ENCODE measurements around the gene PRPF18. TPM values are rescaled to one million over a fixed set of nuclear protein-coding genes. Genes with fewer than 3 reads are reported as not detected.

PRPF18 gene
- total RNA-seq, 1 experiment from 2014 or later, result 10.2 TPM

DNA sequence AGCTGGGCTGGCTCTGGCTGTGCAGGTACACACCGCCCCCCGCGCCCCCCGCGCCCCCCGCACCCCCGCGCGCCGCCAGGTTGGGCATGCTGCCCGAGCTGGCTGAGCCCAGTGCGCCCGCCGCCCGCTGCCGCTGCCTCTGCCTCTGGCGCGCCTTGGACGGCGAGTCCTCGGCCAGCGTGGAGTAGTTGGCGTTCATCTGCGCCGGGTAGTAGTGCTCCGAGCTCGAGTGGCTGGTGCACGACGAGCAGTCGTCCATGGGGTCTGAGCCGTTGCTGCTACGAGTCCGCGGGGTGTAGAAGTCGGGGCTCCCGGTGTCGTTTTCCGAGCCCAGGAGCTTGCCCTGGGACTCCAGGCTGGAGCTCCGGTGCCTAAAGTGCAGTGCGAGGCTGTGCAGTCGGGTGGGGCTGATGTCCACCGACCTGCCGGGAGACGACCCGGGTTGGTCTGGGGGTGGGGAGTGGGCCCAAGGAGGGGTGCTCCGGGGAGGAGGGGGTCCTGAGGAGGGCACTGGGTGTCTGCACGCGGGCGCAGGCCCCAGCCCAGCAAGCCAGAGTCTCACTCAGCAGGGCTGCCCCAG, 70.4 kb downstream of the PRPF18 start:
- no peaks in the 10 kb centered on the region for H3K27me3 ChIP-seq (ENCODE audit: low read length)
- ChIA-PET POLR2A (ENCODE audit: unreplicated experiment) (interaction anchor here (0.6 kb wide), 1 partner anchor 24 kb away, joined by 7 read pairs; no protein-coding TSS in a partner anchor), CTCF (interaction anchor here (0.6 kb wide), 1 partner anchor 352 kb away, joined by 12 read pairs; no protein-coding TSS in a partner anchor)
- peaks cover 4% of the 10 kb centered on the region; the same call in 1 of the 2 replicates for H3K36me3 ChIP-seq (ENCODE audit: low read depth, low read length)
- no peaks in the 10 kb centered on the region for H4K20me1 ChIP-seq (ENCODE audit: low read length)
- DNase-seq (no peak), ATAC-seq (no peak)
- H3K9me2 ChIP-seq (replicated peaks; ENCODE audit: low read length), result no peaks in the 10 kb centered on the region
- intact Hi-C loops (cut with micrococcal nuclease), result loop anchor here (5.0 kb wide), 1 partner anchor 185 kb away; no protein-coding TSS in a partner anchor
- no peak overlapping the region for H3K4me2 ChIP-seq (ENCODE audit: low read length)
- H3K4me1 ChIP-seq (ENCODE audit: insufficient read depth, low read length), result peaks cover under 1% of the 10 kb centered on the region; the same call in 1 of the 2 replicates
- H3K9ac ChIP-seq (ENCODE audit: low read length), result no peak overlapping the region
- no TSS peak for BruUV-seq (replicated peaks)
- no peak overlapping the region for H2AFZ ChIP-seq (ENCODE audit: low read length)
- no peak overlapping the region for H3K27ac ChIP-seq (ENCODE audit: low read length)
- H3K4me3 ChIP-seq (ENCODE audit: low read length), result no peak overlapping the region
- H3K79me2 ChIP-seq (ENCODE audit: low read length), result no peaks in the 10 kb centered on the region
- no peaks in the 10 kb centered on the region for H3K9me3 ChIP-seq (ENCODE audit: low read length)
- no peak for TF ChIP-seq CTCF (conservative IDR thresholded peaks at IDR 0.05; ENCODE audit: low read depth, low read length)
- H3F3A ChIP-seq (ENCODE audit: low read length, unreplicated experiment), result no peaks in the 10 kb centered on the region

DNA sequence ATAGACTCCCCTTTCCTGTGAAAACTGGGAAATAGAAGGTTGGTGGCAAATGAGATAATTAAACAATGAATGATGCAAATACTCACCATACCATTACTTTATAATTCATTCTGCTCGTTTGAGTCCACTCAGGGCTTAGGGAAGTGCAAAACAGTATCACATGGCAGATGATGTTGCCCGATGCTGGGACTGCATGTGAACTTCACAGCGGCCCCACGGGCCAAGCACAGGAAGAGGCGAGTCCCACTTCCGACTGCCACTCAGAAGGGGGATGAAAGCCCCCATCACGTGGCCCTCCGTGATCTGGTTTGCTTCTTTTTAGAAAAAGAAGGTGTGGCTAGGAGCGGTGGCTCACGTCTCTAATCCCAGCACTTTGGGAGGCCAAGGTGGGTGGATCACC, 71.5 kb downstream of the PRPF18 start:
- ATAC-seq, result no peak
- Histone ChIP-seq H3K27me3 (ENCODE audit: low read length) (no peaks in the 10 kb centered on the region), H3K79me2 (ENCODE audit: low read length) (no peaks in the 10 kb centered on the region), H3K4me2 (ENCODE audit: low read length) (no peak overlapping the region), H3K9me3 (ENCODE audit: low read length) (no peaks in the 10 kb centered on the region), H3K27ac (ENCODE audit: low read length) (no peak overlapping the region), H3K36me3 (ENCODE audit: low read depth, low read length) (peaks cover 4% of the 10 kb centered on the region; the same call in 1 of the 2 replicates), H3K9ac (ENCODE audit: low read length) (no peak overlapping the region), H3K9me2 (replicated peaks; ENCODE audit: low read length) (no peaks in the 10 kb centered on the region), H2AFZ (ENCODE audit: low read length) (no peak overlapping the region), H3K4me3 (ENCODE audit: low read length) (no peak overlapping the region), H4K20me1 (ENCODE audit: low read length) (no peaks in the 10 kb centered on the region), H3K4me1 (ENCODE audit: insufficient read depth, low read length) (no peaks in the 10 kb centered on the region), H3F3A (ENCODE audit: low read length, unreplicated experiment) (no peaks in the 10 kb centered on the region)
- CTCF ChIA-PET, result no interaction called here
- TF ChIP-seq EZH2phosphoT487 (IDR thresholded peaks at IDR 0.05; ENCODE audit: borderline replicate concordance, low read length) (no peak), CTCF (conservative IDR thresholded peaks at IDR 0.05; ENCODE audit: low read depth, low read length) (no peak), EZH2 (IDR thresholded peaks at IDR 0.05; ENCODE audit: low read length, unreplicated experiment) (no peak)
- BruUV-seq (replicated peaks), result no TSS peak
- intact Hi-C loops (cut with micrococcal nuclease), result loop anchor here (5.0 kb wide), 1 partner anchor 186 kb away; no protein-coding TSS in a partner anchor
- DNase-seq, result no peak
- POLR2A ChIA-PET (ENCODE audit: unreplicated experiment), result no interaction called here

All from PC-3 (cell line).